Endothelial cell of umbilical vein (primary cell): ENCODE data around the gene TSPAN14. TPM values are rescaled to one million over a fixed set of nuclear protein-coding genes. Genes with fewer than 3 reads are reported as not detected.

Source experiments
- BruUV-seq: library from RNA; stranded (reverse); fragments of 400-500 nt; replicated peaks from 2 replicates; lab custom pipeline; 2021; lab: Mats Ljungman, UMichigan
- CTCF ChIA-PET: fragments of 300-600, 350-600 bp; sonication (Branson Sonifier 250); formaldehyde crosslinking; loops from one replicate; lab custom pipeline; 2021; ENCODE audit warnings: antibody characterized with exemption, inconsistent platforms; lab: Charles Lee
- POLR2A ChIA-PET: fragments of 300-600, 350-600 bp; sonication (Branson Sonifier 250); formaldehyde crosslinking; loops from one replicate; lab custom pipeline; 2021; ENCODE audit warnings: antibody characterized with exemption, inconsistent platforms; lab: Charles Lee
- DNase-seq: peaks from one replicate; pipeline ENCODE4 v3.0.0-alpha.2; 2011; ENCODE audit warnings: low read depth, low spot score
- FAIRE-seq: peaks from 2 replicates; lab custom pipeline; 2011; peaks lifted over from hg19 to GRCh38; lab: Jason Lieb, UNC
- H2AFZ ChIP-seq: 2 replicates; pipeline ENCODE4 v1.6.0; 2012; ENCODE audit warnings: low read depth, low read length, control low read depth, inconsistent platforms
- H3K27ac ChIP-seq: 2 replicates; pipeline ENCODE4 v1.5.1; 2011; ENCODE audit warnings: low read depth, mild to moderate bottlenecking, control low read depth, low read length, moderate library complexity; ENCODE audit not compliant: insufficient read depth
- H3K27me3 ChIP-seq, 2 experiments: 2 replicates each; pipeline versions ENCODE4 v1.6.0 to v1.6.1; 2011; ENCODE audit warnings: low read length in 2 of 2, mixed read lengths in 1 of 2; ENCODE audit not compliant: control insufficient read depth in 2 of 2, insufficient read depth in 2 of 2
- H3K36me3 ChIP-seq, 2 experiments: 2 replicates in 1 of 2; 3 replicates in 1 of 2; pipeline ENCODE4 v1.5.1; 2011; ENCODE audit warnings: low read length in 2 of 2, mild to moderate bottlenecking in 1 of 2, moderate library complexity in 1 of 2; ENCODE audit not compliant: control insufficient read depth in 2 of 2, insufficient read depth in 2 of 2; ENCODE audit errors: extremely low read depth in 1 of 2
- H3K4me1 ChIP-seq: 3 replicates; pipeline ENCODE4 v1.5.1; 2011; ENCODE audit warnings: mild to moderate bottlenecking, low read length; ENCODE audit not compliant: control insufficient read depth, insufficient read depth; ENCODE audit errors: extremely low read depth
- H3K4me2 ChIP-seq: 2 replicates; pipeline ENCODE4 v1.6.1; 2011; ENCODE audit warnings: low read length, control low read depth, mixed read lengths; ENCODE audit not compliant: insufficient read depth
- H3K4me3 ChIP-seq, 3 experiments: fragments of 200-600 bp in 1 of 3; sonication (generic), shearing (Covaris generic) in 1 of 3; replicated peaks in 1 of 3; 2 replicates each; pipeline ENCODE4 v1.5.1; 2011 to 2016; ENCODE audit warnings: control low read depth in 3 of 3, low read length in 3 of 3, mild to moderate bottlenecking in 2 of 3, inconsistent platforms in 1 of 3, low read depth in 1 of 3, moderate library complexity in 1 of 3; ENCODE audit not compliant: insufficient read depth in 1 of 3
- H3K79me2 ChIP-seq: 2 replicates; pipeline ENCODE4 v1.6.0; 2012; ENCODE audit warnings: low read length, inconsistent platforms; ENCODE audit not compliant: control insufficient read depth, insufficient read depth
- H3K9ac ChIP-seq: replicated peaks from 2 replicates; pipeline ENCODE3; 2011; ENCODE audit warnings: low read length, control low read depth; ENCODE audit not compliant: insufficient read depth; ENCODE audit errors: extremely low read depth
- H3K9me1 ChIP-seq: replicated peaks from 3 replicates; pipeline ENCODE4 v1.6.0; 2011; ENCODE audit warnings: mild to moderate bottlenecking, low read length; ENCODE audit not compliant: control insufficient read depth, insufficient read depth; ENCODE audit errors: extremely low read depth
- H3K9me3 ChIP-seq: replicated peaks from 2 replicates; pipeline ENCODE4 v1.5.1; 2012; ENCODE audit warnings: low read length, inconsistent platforms; ENCODE audit not compliant: control insufficient read depth, insufficient read depth
- H4K20me1 ChIP-seq: replicated peaks from 2 replicates; pipeline ENCODE3; 2011; ENCODE audit warnings: mild to moderate bottlenecking, low read length; ENCODE audit not compliant: control insufficient read depth, insufficient read depth; ENCODE audit errors: extremely low read depth
- CTCF ChIP-seq, 2 donors: IDR thresholded peaks; 1 replicate in 1 of 2; 2 replicates in 1 of 2; pipeline ENCODE4 v1.5.1; 2011; ENCODE audit warnings: low read length in 2 of 2, mild to moderate bottlenecking in 2 of 2, moderate library complexity in 2 of 2, control low read depth in 1 of 2, inconsistent platforms in 1 of 2, low read depth in 1 of 2; ENCODE audit not compliant: insufficient read depth in 1 of 2; ENCODE audit errors: extremely low read depth in 1 of 2
- EZH2 ChIP-seq: IDR thresholded peaks from 2 replicates; pipeline ENCODE4 v1.6.1; 2012; ENCODE audit warnings: borderline replicate concordance, low read depth, mild to moderate bottlenecking, moderate library complexity, low read length, inconsistent platforms; ENCODE audit not compliant: severe bottlenecking
- FOS ChIP-seq: IDR thresholded peaks from 2 replicates; pipeline ENCODE4 v1.6.1; 2011; ENCODE audit warnings: mild to moderate bottlenecking, low read length, moderate library complexity, borderline replicate concordance; ENCODE audit not compliant: insufficient read depth
- GATA2 ChIP-seq: IDR thresholded peaks from 2 replicates; pipeline ENCODE4 v1.7.0; 2011; ENCODE audit warnings: low read depth, mild to moderate bottlenecking, moderate library complexity, mixed read lengths, low read length; ENCODE audit not compliant: insufficient read length, insufficient read depth
- JUN ChIP-seq: IDR thresholded peaks from 2 replicates; pipeline ENCODE4 v1.6.1; 2011; ENCODE audit warnings: borderline replicate concordance, low read depth; ENCODE audit not compliant: insufficient read length, insufficient read depth
- MAX ChIP-seq: IDR thresholded peaks from 2 replicates; pipeline ENCODE4 v1.6.1; 2011; ENCODE audit not compliant: insufficient read depth, insufficient read length
- MYC ChIP-seq: IDR thresholded peaks from one replicate; pipeline ENCODE4 v1.6.1; 2011; ENCODE audit warnings: mild to moderate bottlenecking, low read depth, low read length
- POLR2A ChIP-seq: IDR thresholded peaks from 2 replicates; pipeline ENCODE4 v1.6.1; 2012; ENCODE audit warnings: low read depth, mild to moderate bottlenecking, control low read depth, low read length
- POLR2AphosphoS5 ChIP-seq: IDR thresholded peaks from 2 replicates; pipeline ENCODE4 v1.6.1; 2012; ENCODE audit warnings: low read depth, mild to moderate bottlenecking, control low read depth, low read length, moderate library complexity; ENCODE audit not compliant: insufficient read depth
- dilution Hi-C: fragments of 300-500 bp; cut with MboI; formaldehyde crosslinking; loops from one replicate; pipeline ENCODE4 v1.15.0; 2019; ENCODE audit warnings: low sequenced_read_pairs; ENCODE audit not compliant: extremely low pct_ligation_motif_present
- intact Hi-C: fragments of 100-400 bp; cut with micrococcal nuclease; formaldehyde crosslinking; loops from one replicate; pipeline ENCODE4 v1.10.0; 2022
- polyA plus RNA-seq, 4 experiments: library from polyadenylated mRNA; depleted of rRNA in 3 of 4; stranded (reverse) in 3 of 4; unstranded in 1 of 4; fragments of >200 nt; gene quantifications; 2 replicates each; pipeline versions ENCODE4 v1.2.1 to v1.2.3, GENCODE V29; 2011 to 2012; ENCODE audit warnings: missing spikeins in 1 of 4
- total RNA-seq: library from RNA; stranded (reverse); gene quantifications from 2 replicates; pipeline ENCODE4 v1.2.3, GENCODE V29; 2021

The TSPAN14 gene
- total and polyA plus RNA-seq, 2 donors (not counting 3 experiments of a cell fraction or from before 2014, with no cell fraction given) = 210 to 242 TPM

- FAIRE-seq = no peak
Measured at GRCh38 chr10:80447436-80448190, 6.5 kb upstream of the TSPAN14 start.

More at GRCh38 chr10:80447436-80448190, 6.5 kb upstream of the TSPAN14 start:
- Histone ChIP-seq H3K27me3 (no peaks in the 10 kb centered on the region), H3K4me2 (no peak overlapping the region), H2AFZ (no peak overlapping the region), H4K20me1 (no peaks in the 10 kb centered on the region), H3K9me3 (no peaks in the 10 kb centered on the region), H3K79me2 (no peaks in the 10 kb centered on the region), H3K9ac (no peak overlapping the region), H3K4me1 (peaks cover 20% of the 10 kb centered on the region), H3K36me3 (no peaks in the 10 kb centered on the region), H3K27ac (no peak overlapping the region), H3K9me1 (no peaks in the 10 kb centered on the region), H3K4me3 (no peak overlapping the region)
- no TSS peak for BruUV-seq
- TF ChIP-seq POLR2A = no peak
- TF ChIP-seq POLR2AphosphoS5 = no peak
- TF ChIP-seq FOS = no peak
- TF ChIP-seq EZH2 = no peak
- no peak for TF ChIP-seq CTCF (IDR thresholded peaks at IDR 0.05; ENCODE audit: extremely low read depth in 1 of 2, insufficient read depth in 1 of 2, low read depth in 1 of 2, low read length in 2 of 2)
- no peak for TF ChIP-seq JUN
- TF ChIP-seq MAX = no peak
- TF ChIP-seq MYC = no peak
- TF ChIP-seq GATA2 = no peak
- intact Hi-C loops (no loop called here), dilution Hi-C loops (no loop called here)
- DNase-seq = no peak
- ChIA-PET POLR2A (no interaction called here), CTCF (interaction anchor here (0.7 to 37.4 kb wide), 4 partner anchors 13 to 477 kb away, joined by 3 to 1118 read pairs (median 4); no protein-coding TSS in a partner anchor)
